ENCODE data around the gene DRC3. TPM values are rescaled to one million over a fixed set of nuclear protein-coding genes. Genes with fewer than 3 reads are reported as not detected.

DRC3 gene
- total RNA-seq, 2 donors from 2014 or later: 2.0 to 2.6 TPM

- no peaks in the 10 kb centered on the region for H3K36me3 ChIP-seq (ENCODE audit: control insufficient read depth, insufficient read depth, low read length)
- Mint-ChIP-seq H3K27ac (no peak overlapping the region), H3K4me3 (no peak overlapping the region), H3K36me3 (ENCODE audit: low read depth) (no peaks in the 10 kb centered on the region), H3K4me1 (peaks cover 31% of the 10 kb centered on the region), H3K9me3 (no peaks in the 10 kb centered on the region), H3K27me3 (ENCODE audit: insufficient read depth) (no peaks in the 10 kb centered on the region)
- 92 to 100% methylated on average over 1 to 2 of the region's 2 CpGs for WGBS, 2 experiments (ENCODE audit: insufficient coverage in 1 of 2, insufficient read length in 1 of 2)
- TF ChIP-seq CTCF (conservative IDR thresholded peaks at IDR 0.05): no peak
- no peak for DNase-seq
- no peak overlapping the region for H3K4me3 ChIP-seq (ENCODE audit: low read length)
- no peak overlapping the region for H3K27ac ChIP-seq (ENCODE audit: low read depth, low read length)
- H3K9me3 ChIP-seq (ENCODE audit: control insufficient read depth, low read length): no peaks in the 10 kb centered on the region
- H3K9ac ChIP-seq (ENCODE audit: extremely low read depth, low read length, poor library complexity, severe bottlenecking): no peak overlapping the region
- no peaks in the 10 kb centered on the region for H3K4me1 ChIP-seq (ENCODE audit: control insufficient read depth, insufficient read depth, low read length)
- H3K27me3 ChIP-seq (ENCODE audit: control insufficient read depth, insufficient read depth, low read length, poor library complexity, severe bottlenecking): no peaks in the 10 kb centered on the region
These were observed 41.5 kb upstream of the DRC3 start for GRCh38 chr17:17931159-17931558.

- no peaks in the 10 kb centered on the region for H3K27me3 Mint-ChIP-seq (ENCODE audit: insufficient read depth)
- no peaks in the 10 kb centered on the region for H3K27me3 ChIP-seq (ENCODE audit: control insufficient read depth, insufficient read depth, low read length, poor library complexity, severe bottlenecking)
- DNase-seq: no peak
- no peaks in the 10 kb centered on the region for H3K9me3 Mint-ChIP-seq
- H3K4me3 ChIP-seq (ENCODE audit: low read length): no peak overlapping the region
- no peak overlapping the region for H3K27ac ChIP-seq (ENCODE audit: low read depth, low read length)
- H3K27ac Mint-ChIP-seq: no peak overlapping the region
- H3K36me3 ChIP-seq (ENCODE audit: control insufficient read depth, insufficient read depth, low read length): no peaks in the 10 kb centered on the region
- no peak overlapping the region for H3K4me3 Mint-ChIP-seq
- TF ChIP-seq CTCF (conservative IDR thresholded peaks at IDR 0.05): peak; percentile 16
- H3K4me1 Mint-ChIP-seq: peaks cover 35% of the 10 kb centered on the region
- H3K4me1 ChIP-seq (ENCODE audit: control insufficient read depth, insufficient read depth, low read length): peaks cover 18% of the 10 kb centered on the region
- H3K9ac ChIP-seq (ENCODE audit: extremely low read depth, low read length, poor library complexity, severe bottlenecking): no peak overlapping the region
- no peaks in the 10 kb centered on the region for H3K9me3 ChIP-seq (ENCODE audit: control insufficient read depth, low read length)
- H3K36me3 Mint-ChIP-seq (ENCODE audit: low read depth): no peaks in the 10 kb centered on the region
These were observed 38.9 kb upstream of the DRC3 start for GRCh38 chr17:17933775-17934174.

GRCh38 chr17:17934214-17934613, 38.4 kb upstream of the DRC3 start:
- WGBS, 2 experiments (ENCODE audit: insufficient coverage in 1 of 2, insufficient read length in 1 of 2): 69 to 80% methylated on average over 1 of the region's 2 CpGs
- peaks cover 31% of the 10 kb centered on the region for H3K4me1 Mint-ChIP-seq
- H3K4me1 ChIP-seq (ENCODE audit: control insufficient read depth, insufficient read depth, low read length): peaks cover 18% of the 10 kb centered on the region

More at GRCh38 chr17:17934214-17934613, 38.4 kb upstream of the DRC3 start:
- Mint-ChIP-seq H3K9me3 (no peaks in the 10 kb centered on the region), H3K27me3 (ENCODE audit: insufficient read depth) (no peaks in the 10 kb centered on the region), H3K36me3 (ENCODE audit: low read depth) (no peaks in the 10 kb centered on the region), H3K4me3 (no peak overlapping the region), H3K27ac (no peak overlapping the region)
- no peaks in the 10 kb centered on the region for H3K36me3 ChIP-seq (ENCODE audit: control insufficient read depth, insufficient read depth, low read length)
- H3K4me3 ChIP-seq (ENCODE audit: low read length): no peak overlapping the region
- no peaks in the 10 kb centered on the region for H3K27me3 ChIP-seq (ENCODE audit: control insufficient read depth, insufficient read depth, low read length, poor library complexity, severe bottlenecking)
- DNase-seq: no peak
- H3K27ac ChIP-seq (ENCODE audit: low read depth, low read length): no peak overlapping the region
- no peak overlapping the region for H3K9ac ChIP-seq (ENCODE audit: extremely low read depth, low read length, poor library complexity, severe bottlenecking)
- no peaks in the 10 kb centered on the region for H3K9me3 ChIP-seq (ENCODE audit: control insufficient read depth, low read length)
- TF ChIP-seq CTCF (conservative IDR thresholded peaks at IDR 0.05): no peak
